Muscle of back (tissue), 13 donors: Measurements from ENCODE around the gene ITGB2. TPM values are rescaled to one million over a fixed set of nuclear protein-coding genes. Genes with fewer than 3 reads are reported as not detected.

Experiments used
- DNase-seq, 3 donors: peaks; one replicate each; pipeline versions ENCODE4 v3.0.0 to v3.0.0-alpha.2; 2013
- long read RNA-seq, 9 donors: transcript quantifications; one replicate each; lab custom pipeline, GENCODE V29; 2026
- polyA plus RNA-seq, 10 donors: library from polyadenylated mRNA; unstranded; fragments of 120-200 nt; gene quantifications; one replicate each; pipeline ENCODE4 v1.2.1, GENCODE V29; 2013; ENCODE audit not compliant: insufficient read length in 10 of 10

ITGB2 gene
- 10 to 100 TPM in 9 of 10 donors, 1 to 10 TPM in 1; 6.9 to 27.7 (median 11.7) TPM for polyA plus RNA-seq
- long read RNA-seq, donor 1, partial matches to known transcripts, result 0 of 3 reads
- long read RNA-seq, donor 1, other reads (novel, unspliced or antisense), result 0 of 3 reads
- long read RNA-seq, donor 2, partial matches to known transcripts, result 0 of 1 reads
- long read RNA-seq, donor 2, other reads (novel, unspliced or antisense), result 0 of 1 reads
- long read RNA-seq, donor 3, result 0 reads
- long read RNA-seq, donor 4, partial matches to known transcripts, result 0 of 1 reads
- long read RNA-seq, donor 4, other reads (novel, unspliced or antisense), result 0 of 1 reads
- long read RNA-seq, donor 5, partial matches to known transcripts, result 0 of 4 reads
- long read RNA-seq, donor 5, other reads (novel, unspliced or antisense), result 0 of 4 reads
- long read RNA-seq, donor 6, partial matches to known transcripts, result 0 of 2 reads
- long read RNA-seq, donor 6, other reads (novel, unspliced or antisense), result 0 of 2 reads
- long read RNA-seq, donor 7, partial matches to known transcripts, result 0 of 2 reads
- long read RNA-seq, donor 7, other reads (novel, unspliced or antisense), result 0 of 2 reads
- long read RNA-seq, donor 8, result 0 reads
- long read RNA-seq, donor 9, result 0 reads

DNA sequence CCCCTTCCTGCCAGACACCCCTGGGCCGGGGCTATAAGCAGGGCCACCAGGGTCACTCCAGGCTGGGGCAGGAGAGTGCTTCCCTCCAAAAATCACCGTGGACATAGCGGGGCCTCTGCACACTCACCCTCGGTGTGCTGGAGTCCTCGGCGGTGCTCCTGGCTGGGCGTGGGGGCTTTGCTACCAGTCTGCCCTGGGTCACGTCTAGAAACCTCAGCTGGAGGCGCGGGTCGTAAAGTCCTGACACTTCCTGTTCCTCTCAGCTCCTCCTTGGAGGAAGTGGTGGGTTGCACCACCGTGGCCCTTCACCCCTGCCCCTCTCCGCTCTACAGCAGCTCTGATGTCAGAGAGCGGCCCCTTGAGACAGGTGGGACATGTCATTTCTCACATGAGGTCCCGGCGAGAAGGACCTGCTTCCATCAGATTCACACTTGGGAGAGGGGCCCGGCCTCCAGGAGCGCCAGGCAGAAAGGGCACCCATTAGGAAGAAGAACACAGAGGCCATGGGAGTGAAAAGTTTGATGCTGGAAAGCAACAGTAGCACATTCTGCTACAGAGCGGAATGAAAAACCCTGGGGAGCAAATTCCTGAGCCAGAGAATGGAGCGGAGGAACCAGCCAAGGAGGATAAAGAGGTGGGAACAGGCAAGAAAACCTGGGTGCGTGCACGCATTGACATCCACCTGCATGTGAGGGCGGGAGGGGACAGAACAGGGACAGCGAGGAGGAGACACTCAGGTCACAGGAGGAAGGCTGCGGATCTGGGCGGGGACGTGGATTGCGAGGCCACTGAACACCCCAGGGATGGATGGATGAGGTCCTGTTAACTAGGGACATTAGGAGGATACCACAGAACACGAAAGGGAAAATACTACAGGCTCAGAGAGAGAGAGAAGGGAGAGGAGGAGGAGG, at the start of gene ITGB2:
Gene ITGB2, minus strand, starts transcription at position 206 of the 911 bp plus-strand sequence. CDS start 10,117 bp downstream, outside the sequence.
- DNase-seq, result no peak

DNA sequence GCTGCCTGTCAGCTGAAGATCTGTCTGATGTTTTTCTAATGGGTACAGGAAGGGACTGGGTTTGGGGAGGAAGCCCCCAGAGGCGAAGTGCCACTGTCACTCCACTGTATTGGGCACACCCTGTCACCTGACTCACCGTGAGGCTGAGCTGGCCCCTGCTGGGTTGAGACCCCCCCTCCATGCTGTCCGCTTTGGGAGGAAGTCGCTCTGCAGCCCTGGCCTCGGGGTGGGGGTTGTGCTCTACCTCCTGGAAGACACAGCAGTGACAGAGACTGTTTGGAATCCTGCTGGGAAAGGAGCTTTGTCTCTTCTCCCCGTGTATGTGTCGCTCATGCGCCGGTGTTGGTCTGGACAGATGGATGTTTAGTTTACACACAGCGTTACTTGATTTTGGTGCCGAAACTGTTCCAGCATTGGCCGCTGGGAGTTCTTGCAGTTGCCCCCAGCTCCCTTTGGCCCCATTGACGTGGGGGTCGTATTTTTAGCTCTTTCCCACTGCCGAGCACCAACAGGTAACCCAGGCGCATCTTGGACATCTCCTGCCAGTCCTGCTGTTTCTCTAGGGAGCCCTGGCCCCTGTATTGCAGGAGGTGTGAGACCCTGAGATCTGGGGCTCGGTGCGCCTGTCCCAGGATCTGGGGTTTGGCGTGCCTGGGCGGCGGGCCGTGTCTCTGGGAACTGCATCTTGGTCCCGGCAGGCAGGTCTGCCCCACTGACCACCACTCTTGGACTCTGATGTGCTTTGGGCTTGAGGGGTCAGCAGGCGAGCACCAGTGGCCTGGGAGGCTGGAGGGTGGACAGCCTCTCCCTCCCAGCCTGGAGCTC, 49.4 kb upstream of the ITGB2 start:
- peak in 2 of 3 donors; percentile 46 to 68 for DNase-seq

DNA sequence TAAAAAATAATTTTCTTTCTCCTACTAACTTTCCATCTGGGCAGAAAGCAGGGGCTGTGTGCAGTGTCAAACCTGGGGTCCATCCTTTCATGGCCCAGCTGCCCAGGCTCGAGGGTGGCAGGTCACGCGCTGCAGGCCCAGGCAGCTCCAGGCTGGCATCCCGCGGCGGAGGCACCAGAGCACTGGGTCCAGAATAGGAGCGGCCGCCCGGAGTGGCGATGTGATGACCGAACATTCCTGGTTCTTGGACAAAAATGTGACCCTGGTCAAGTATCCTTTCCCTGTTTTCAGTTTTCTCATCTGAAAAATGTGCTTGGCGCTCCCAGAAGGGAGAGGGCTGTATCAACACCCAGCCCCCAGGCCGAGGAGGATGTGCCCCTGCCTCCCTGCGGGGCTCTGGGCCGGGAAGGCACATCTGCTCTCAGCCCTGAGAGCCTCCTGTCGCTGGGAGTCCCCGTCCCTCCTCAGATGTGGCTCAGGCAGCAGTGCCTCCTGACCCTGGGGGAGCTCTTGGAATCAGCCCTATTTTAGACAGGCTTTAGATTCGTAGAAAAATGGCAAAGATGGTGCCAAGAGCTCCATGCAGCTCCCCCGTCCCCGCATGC, 48.5 kb upstream of the ITGB2 start:
- peak in 1 of 3 donors; percentile 22 for DNase-seq

DNA sequence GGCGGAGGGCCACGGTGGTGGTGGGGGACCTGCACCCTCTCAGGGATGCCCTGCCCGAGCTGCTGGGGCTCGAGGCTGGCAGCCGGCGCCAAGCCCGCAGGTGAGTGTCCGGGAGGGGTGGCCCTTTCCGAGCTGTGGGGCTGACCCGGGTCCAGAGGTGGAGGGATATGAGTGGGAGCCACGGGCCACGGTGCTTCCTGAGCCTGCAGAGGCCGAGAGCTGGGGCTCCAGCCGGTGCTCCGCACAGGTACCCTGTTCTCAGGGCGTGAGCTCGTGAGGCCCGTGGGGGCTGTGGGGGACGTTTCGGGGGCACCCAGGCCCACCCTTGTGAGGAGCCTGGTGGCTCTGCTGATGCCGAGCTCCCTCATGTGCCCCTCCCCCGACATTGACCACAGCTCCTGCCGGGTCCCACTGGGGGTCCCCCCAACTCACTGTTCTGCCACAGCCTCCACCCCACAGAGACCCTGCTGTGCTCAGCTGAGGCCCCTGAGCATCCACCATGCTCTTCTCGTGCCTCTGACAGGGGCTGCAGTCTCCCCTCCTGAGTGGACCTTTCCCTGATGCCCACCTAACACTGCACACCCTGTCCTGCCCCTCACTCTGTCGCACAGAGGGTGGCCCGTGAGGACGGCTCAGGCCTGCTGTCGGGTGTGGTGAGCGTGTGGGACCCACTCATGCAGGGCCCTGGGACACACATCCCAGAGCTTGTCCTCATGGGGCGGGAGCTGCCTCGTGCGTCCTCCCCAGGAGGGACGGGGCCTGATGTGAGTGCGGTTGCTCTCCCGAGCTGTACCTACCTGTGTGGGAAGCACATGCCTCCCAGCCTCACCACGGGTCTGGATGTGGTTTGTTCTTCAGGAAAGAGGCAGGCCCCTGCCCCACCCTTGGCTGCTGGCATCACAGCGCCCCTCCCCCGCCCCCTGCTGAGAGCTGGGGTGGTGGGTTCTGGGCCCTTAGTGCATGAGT, 46.7 kb upstream of the ITGB2 start:
- DNase-seq, result peak in 1 of 3 donors; percentile 23

DNA sequence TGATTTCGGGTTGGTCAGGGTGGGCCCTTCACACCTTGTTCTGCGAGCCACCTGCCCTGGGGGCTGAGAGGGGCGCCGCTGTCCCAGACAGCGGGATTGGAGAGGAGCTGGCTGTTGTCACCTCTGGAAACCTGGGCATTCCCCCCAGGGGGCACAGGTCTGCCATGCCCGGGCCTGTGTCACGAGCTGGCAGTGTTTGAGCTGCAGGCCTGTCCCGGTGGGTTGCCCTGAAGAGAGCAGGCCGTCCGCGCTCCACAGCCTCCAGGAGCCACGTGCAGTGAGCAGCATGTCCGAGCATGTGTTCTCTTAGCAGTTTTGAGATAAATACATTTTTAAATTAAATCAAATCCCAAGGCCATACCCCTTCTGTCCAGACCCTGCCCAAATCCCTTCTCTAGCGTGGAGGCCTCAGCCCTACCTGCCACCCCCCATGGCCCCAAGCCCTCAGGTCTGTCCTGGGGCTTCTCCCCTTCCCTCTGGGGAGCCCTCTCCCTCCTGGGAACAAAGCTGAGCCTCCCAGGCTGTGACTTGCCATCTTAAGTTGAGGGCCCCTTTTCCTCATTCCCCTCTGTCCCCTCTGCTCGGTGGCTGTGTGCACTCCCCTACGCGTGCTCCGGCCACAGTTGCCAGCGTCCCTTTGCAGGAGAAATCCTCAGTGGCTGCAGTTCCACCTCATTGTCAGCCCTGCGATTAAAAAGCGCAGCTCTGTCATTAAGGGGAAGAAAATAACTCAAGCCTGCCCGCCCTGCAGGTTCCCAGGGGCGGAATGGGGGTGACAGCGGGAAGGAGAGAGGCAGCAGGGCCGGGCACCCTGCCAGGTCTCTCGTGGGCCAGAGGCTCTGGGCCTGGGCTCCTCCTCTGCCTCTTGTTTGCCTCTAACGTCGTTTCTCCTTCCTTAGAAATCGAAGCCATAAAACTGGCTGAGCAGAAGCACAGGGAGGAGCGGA, 45.7 kb upstream of the ITGB2 start:
- DNase-seq, result peak in 2 of 3 donors; percentile 53 to 67

DNA sequence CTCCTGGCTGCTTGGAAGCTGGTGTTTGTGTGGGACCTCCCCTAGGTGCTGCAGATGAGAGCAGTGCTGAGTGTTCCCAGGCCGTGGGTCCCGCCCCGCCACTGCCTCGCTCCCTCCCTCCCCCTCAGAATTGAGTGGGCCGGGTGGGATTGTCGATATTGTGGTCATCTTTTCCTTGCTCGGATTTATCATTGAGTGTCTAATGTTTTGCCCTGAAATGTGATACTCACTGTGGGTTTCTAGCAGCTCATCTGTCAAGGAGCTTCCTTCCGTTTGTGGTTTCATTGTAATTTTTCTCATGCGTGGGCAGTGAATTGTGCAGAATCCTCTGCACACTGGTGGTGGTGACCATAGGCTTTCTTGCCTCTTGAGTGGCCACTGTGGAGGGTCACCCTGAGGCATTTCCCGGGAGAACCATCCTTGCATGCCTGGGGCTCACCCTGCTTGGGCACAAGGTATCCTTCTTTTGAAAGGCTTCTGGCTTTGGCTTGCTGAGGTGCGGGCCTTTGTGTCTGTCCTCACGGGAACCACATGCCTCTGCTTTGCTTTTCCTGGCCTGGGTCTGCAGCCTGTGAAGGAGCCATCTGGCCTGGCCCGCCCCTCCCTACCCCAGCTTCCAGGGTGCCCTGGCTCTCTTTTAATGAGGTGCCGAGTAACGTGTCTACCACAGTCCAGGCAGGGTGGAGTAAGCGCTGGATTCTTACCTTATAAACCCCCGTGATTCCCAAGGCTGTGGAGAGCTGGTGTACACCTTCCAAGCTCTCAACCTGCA, 44.7 kb upstream of the ITGB2 start:
- peak in 2 of 3 donors; percentile 34 to 69 for DNase-seq

DNA sequence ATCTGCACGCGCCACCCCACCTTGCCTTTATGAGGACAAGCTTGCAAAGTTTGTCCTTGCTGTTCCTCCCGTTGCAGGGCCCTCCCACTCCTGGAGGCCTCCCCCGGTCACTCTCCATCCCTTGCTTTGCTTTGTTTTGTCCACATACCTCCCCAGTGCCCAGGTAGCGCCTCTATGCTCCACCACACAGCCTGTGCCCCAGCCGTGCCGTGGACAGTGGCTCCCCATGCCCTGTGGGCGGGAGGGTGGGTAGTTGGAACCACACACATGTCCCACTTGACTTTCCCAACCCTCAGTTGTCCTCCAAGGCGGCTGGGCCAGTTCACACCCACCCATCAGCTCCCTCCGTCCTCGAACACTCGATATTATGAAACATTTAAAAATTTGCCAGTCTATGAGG, 43.7 kb upstream of the ITGB2 start:
- no peak for DNase-seq

DNA sequence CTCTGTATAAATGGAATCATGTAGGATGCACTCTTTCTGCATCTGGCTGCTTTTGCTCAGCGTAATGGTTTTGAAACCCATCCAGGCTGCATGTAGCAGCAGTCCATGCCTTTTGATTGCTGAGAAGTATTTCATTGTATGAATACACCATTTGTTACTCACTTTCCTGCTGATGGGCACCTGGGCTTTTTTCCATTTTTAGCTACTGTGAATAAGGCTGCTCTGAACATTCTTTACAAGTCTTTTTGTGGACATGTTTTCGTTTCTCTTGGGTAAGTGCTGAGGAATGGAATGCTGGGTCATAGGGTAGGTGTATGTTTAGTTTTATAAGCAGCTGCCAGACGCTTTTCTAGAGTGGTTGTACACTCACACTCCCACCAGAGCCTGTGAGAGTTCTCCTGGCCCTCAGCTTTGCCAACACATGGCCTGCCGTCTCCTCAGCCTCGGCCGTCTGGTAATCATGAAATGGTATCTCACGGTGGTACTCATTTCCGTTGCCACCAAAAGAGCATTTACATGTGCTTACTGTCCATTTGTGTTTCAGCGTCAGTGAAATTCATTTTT, 41.8 kb upstream of the ITGB2 start:
- peak; percentile 63 to 92 (median 79) for DNase-seq

DNA sequence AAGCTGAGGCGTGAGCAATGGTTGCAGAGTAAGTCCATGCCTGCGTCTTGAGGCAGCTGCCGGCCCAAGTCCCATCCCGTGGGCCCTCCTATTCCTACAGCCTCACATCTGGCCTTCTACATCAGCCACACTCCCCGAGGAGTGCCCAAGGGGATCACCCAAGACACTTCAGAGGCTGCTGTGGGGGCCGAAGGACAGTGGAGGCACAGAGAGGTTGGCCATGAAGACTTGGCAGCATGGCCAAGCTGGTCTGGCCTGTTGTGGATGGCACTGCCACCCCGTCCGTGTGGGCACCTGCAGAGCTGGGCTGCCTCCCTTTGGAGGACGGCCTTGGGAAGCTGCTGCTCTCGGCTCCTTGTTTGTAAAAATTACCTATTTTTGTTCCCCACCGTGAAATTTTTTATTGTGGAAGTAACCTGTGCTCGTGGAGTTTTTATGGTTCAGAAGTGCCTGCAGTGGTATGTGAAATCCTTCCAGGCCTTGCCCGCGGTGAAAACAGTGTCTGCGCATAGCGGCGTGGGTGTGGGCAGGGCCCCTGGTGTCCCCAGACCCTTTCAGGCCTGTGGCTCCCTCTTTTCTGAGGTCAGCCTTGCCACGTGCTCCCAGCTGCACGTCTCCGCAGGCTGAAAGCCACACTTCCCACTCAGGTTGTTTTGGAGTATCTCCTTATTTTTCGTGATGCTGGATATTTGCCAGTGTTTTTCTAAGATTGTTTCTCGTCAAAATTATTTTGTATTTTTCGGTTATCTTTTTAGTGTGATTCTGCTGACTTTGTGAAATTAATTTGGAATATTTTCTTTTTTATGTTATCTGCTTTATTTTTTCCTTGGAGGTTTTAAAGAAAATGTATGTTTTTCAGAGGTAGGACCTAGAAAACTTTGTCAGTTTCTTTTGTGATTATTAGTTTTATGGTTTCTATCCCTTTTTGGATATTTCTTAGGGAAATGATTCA, 39.7 kb upstream of the ITGB2 start:
- DNase-seq, result no peak

DNA sequence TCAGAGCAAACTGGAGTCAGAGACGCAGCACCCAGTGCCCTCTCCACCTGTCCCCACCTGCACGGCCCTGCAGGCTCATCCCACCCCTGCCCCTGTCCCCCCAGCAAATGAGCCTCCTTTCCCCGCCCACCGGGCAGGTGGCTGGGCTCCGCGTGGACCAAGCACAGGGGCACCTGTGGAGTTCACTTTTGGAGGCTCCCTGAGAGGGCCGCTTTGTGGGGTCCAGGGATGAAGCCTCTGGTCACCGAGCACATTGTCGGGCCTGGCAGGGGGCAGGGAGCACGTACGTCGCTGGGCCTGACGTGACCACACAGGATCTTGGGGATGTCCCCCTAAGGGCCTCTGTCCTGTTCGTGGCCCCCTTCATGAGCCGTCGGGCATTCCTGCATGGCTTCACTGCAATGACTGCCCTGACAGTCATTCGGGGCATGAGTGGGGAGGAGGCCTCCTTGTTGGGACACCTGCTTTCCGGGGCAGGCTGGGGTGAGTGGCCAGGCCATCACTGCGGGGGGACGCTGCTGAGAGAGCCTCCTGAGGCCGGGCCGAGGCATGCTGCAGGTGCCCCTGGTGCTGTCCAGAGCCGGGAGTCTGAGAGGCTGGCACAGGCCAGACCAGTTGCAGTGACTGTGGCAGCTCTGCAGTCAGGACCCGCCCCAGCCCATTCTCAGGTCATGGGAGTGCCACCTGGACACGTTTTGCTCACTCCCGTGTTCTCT, 38.8 kb upstream of the ITGB2 start:
- DNase-seq, result no peak

DNA sequence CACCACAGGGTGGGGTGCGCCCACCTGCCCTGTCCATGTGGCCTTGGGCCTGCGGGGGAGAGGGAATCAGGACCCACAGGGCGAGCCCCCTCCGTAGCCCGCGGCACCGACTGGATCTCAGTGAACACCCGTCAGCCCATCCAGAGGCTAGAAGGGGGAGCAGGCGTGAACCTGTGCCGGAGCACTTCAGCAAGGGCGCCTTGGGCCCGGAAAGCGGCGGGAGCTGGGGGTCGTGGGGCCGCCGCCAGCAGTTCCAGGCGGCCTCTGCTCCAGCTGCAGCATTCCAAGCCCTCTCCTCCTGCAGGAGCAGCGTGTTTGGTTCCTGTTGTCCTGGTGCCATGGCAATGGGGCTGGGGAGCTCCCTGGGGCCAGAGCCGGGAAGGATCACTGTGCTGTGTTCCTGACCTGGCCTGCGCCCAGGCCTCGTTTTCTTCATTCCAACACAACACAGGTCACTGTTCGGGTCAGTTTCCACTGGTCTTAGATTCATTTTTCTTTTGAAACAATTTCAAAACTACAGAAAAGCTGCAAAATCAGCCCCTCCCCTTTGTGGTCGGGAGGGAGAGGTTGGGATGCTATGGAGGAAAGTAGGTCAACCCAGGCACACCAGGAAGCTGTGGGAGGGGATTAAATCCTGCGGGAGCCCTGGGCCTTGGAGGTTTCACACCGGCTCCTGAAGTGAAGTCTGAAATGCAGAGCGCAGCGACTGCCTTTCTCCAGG, 37.9 kb upstream of the ITGB2 start:
- DNase-seq, result peak; percentile 73 to 97 (median 96)

DNA sequence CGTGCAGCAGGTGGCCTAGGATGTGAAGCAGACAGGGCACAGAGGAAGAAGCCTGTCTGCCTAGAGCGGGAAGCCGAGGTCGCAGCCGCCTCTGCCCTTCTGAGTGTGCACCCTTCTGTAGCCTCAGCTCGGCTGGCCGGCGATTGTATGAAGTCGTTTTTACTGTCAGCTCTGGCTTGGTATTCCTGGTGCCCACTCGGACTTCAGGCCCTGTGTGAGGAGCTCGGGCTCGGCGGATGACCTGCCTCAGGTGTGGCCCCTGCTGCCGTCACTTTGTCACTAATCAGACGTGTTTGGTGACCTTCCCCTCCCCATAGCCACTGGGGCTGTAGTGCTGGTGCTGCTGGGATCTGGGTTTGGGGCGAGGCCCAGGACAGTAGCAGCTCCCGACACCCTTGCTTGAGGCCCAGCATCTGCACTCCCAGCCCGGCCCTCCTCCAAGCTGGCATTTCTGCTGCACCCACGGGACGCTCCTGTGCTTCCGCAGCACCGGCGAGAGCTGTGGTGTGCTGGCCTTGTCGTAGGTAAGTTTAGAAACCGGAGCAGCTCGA, 37.3 kb upstream of the ITGB2 start:
- DNase-seq, result no peak

DNA sequence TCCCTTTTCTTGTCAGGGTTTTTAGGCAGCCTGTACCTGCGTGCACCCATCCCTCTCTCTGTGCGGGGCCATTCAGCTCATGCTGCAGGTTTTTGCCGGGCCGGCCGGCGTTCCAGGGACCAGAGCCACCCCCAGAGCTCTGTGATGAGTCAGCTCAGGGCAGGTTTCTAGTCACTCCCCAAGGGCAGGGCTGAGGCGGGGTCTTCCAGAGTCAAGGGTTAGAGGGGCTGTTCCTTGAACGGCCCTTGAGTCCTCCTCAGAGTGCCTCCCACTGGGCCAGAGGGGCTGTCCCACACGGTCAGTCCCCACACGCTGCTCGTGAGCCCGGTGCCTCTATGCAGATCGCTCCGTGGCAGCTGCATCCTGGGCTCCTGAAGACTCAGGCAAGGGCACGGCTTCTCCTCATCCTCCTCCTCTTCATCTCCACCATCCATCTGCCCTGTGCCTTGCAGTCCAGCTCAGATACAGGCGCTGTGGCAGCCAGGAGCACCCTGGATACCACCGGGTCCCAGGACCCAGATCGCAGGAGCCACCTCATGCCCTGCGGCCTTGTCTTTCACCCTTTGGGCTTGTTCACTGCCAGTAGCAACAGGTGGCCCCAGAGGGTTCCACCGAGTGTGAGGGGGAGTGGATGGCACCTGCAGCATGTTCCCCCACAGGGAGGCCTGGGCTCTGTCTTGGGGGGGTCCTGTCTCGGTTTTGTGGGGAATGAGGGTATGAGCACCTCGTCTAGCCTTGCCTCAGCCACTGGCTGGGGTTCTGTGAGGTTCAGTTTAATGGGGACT, 36.5 kb upstream of the ITGB2 start:
- DNase-seq, result no peak
